Measurements from ENCODE around the gene FAM209A. TPM values are rescaled to one million over a fixed set of nuclear protein-coding genes. Genes with fewer than 3 reads are reported as not detected.

Gene FAM209A
- polyA plus RNA-seq, 2 of the 4 experiments (the other 2 are of a cell fraction), result 0.22 to 0.32 TPM

- POLR2A ChIA-PET, result no interaction called here
- ATAC-seq (no peak), DNase-seq (ENCODE audit: low read depth in 1 of 2, low spot score in 1 of 2) (no peak), FAIRE-seq (no peak)
- TF ChIP-seq FOXS1 (CRISPR knock-in tag; IDR thresholded peaks at IDR 0.05) (no peak), KDM1A (IDR thresholded peaks at IDR 0.05; ENCODE audit: low read depth) (no peak), PBX3 (IDR thresholded peaks at IDR 0.05) (no peak), POLR2AphosphoS2 (conservative IDR thresholded peaks at IDR 0.05; ENCODE audit: low read length) (no peak), JUNB (IDR thresholded peaks at IDR 0.05) (no peak), CEBPB (IDR thresholded peaks at IDR 0.05) (no peak), ZC3H11A (IDR thresholded peaks at IDR 0.05) (no peak), ELK1 (IDR thresholded peaks at IDR 0.05; ENCODE audit: low read depth, low read length) (no peak)
- WGBS (ENCODE audit: missing lambda C conversion rate), result 62% methylated on average over 3 of the region's 3 CpGs
- CTCF ChIA-PET, result interaction anchor here (1.1 to 2.7 kb wide), 3 partner anchors 11 to 21 kb away, joined by 3 to 17 read pairs (median 15); no protein-coding TSS in a partner anchor
- H3K27ac ChIP-seq, result no peak overlapping the region
- no peak overlapping the region for H3K4me2 ChIP-seq
- no peak overlapping the region for H3K4me3 ChIP-seq
- H3K9me3 ChIP-seq, result peaks cover 6% of the 10 kb centered on the region; the same call in 1 of the 3 replicates
- H3K4me1 ChIP-seq, result no peaks in the 10 kb centered on the region
Measured at GRCh38 chr20:56566621-56567020, 42.1 kb downstream of the FAM209A start.

GRCh38 chr20:56570832-56571231, 46.3 kb downstream of the FAM209A start:
- 0% methylated on average over 2 of the region's 2 CpGs for WGBS (ENCODE audit: missing lambda C conversion rate)
- CTCF ChIA-PET, result interaction anchor here (1.7 kb wide), 1 partner anchor 20 kb away, joined by 9 read pairs; no protein-coding TSS in a partner anchor
- no peak overlapping the region for H3K4me2 ChIP-seq
- ATAC-seq (no peak), DNase-seq (ENCODE audit: low read depth in 1 of 2, low spot score in 1 of 2) (no peak), FAIRE-seq (no peak)
- POLR2A ChIA-PET, result no interaction called here
- H3K4me3 ChIP-seq, result no peak overlapping the region
- peaks cover 6% of the 10 kb centered on the region; the same call in 1 of the 3 replicates for H3K9me3 ChIP-seq
- no peak overlapping the region for H3K27ac ChIP-seq
- no peak for TF ChIP-seq MAZ (IDR thresholded peaks at IDR 0.05; ENCODE audit: borderline replicate concordance, low read depth, low read length)
- TF ChIP-seq CHD4 (IDR thresholded peaks at IDR 0.05; ENCODE audit: borderline replicate concordance), result no peak
- TF ChIP-seq MYC (IDR thresholded peaks at IDR 0.05; ENCODE audit: borderline replicate concordance, low read length), result no peak
- no peak for TF ChIP-seq FOSL2 (IDR thresholded peaks at IDR 0.05)
- TF ChIP-seq FOSL2 (CRISPR knock-in tag; IDR thresholded peaks at IDR 0.05), result no peak
- no peak for TF ChIP-seq JUN (IDR thresholded peaks at IDR 0.05)
- TF ChIP-seq EHF (CRISPR knock-in tag; IDR thresholded peaks at IDR 0.05), result no peak
- no peak for TF ChIP-seq GATA3 (IDR thresholded peaks at IDR 0.05; ENCODE audit: borderline replicate concordance)
- no peak for TF ChIP-seq PHF8 (IDR thresholded peaks at IDR 0.05; ENCODE audit: borderline replicate concordance, low read depth)
- TF ChIP-seq CTCF (IDR thresholded peaks at IDR 0.05), result no peak
- TF ChIP-seq HOXA7 (CRISPR knock-in tag; IDR thresholded peaks at IDR 0.05), result no peak
- TF ChIP-seq ZFP36 (IDR thresholded peaks at IDR 0.05; ENCODE audit: borderline replicate concordance, partially characterized antibody), result no peak
- no peak for TF ChIP-seq ESRRA (IDR thresholded peaks at IDR 0.05; ENCODE audit: borderline replicate concordance, low read length)
- no peaks in the 10 kb centered on the region for H3K4me1 ChIP-seq

- TF ChIP-seq CEBPB (IDR thresholded peaks at IDR 0.05) (peak; percentile 52 to 80; a peak in 3 of 4 replicates), CBX2 (IDR thresholded peaks at IDR 0.05; ENCODE audit: borderline replicate concordance, low read depth) (no peak)
- FAIRE-seq, result no peak
- Histone ChIP-seq H3K27ac (no peak overlapping the region), H3K4me3 (no peak overlapping the region), H3K4me2 (no peak overlapping the region), H3K4me1 (no peaks in the 10 kb centered on the region), H3K9me3 (peaks cover 6% of the 10 kb centered on the region; the same call in 1 of the 3 replicates)
- no peak for ATAC-seq
- 56% methylated on average over 4 of the region's 4 CpGs for WGBS (ENCODE audit: missing lambda C conversion rate)
- DNase-seq (ENCODE audit: low read depth in 1 of 2, low spot score in 1 of 2), result no peak
- POLR2A ChIA-PET, result no interaction called here
- CTCF ChIA-PET, result interaction anchor here (11.1 kb wide), 1 partner anchor 22 kb away, joined by 94 read pairs; no protein-coding TSS in a partner anchor
Measured at GRCh38 chr20:56572172-56572571, 47.6 kb downstream of the FAM209A start.
